NCI-H460 (cell line): ENCODE results near the gene SLC17A2. TPM values are rescaled to one million over a fixed set of nuclear protein-coding genes. Genes with fewer than 3 reads are reported as not detected.
A peak's percentile ranks its signal among the peaks of the same experiment; 100 is the strongest.

Experiments used
- DNase-seq: peaks from one replicate; pipeline ENCODE4 v3.0.0-alpha.2; 2016; ENCODE audit warnings: low read depth; ENCODE audit errors: extremely low read depth
- total RNA-seq: library from RNA; depleted of rRNA; stranded (reverse); fragments of >200 nt; shearing (Covaris generic); gene quantifications from 2 replicates; pipeline ENCODE4 v1.2.3, GENCODE V29; 2014

SLC17A2 gene
- total RNA-seq, 1 experiment from 2014 or later: not detected

DNA sequence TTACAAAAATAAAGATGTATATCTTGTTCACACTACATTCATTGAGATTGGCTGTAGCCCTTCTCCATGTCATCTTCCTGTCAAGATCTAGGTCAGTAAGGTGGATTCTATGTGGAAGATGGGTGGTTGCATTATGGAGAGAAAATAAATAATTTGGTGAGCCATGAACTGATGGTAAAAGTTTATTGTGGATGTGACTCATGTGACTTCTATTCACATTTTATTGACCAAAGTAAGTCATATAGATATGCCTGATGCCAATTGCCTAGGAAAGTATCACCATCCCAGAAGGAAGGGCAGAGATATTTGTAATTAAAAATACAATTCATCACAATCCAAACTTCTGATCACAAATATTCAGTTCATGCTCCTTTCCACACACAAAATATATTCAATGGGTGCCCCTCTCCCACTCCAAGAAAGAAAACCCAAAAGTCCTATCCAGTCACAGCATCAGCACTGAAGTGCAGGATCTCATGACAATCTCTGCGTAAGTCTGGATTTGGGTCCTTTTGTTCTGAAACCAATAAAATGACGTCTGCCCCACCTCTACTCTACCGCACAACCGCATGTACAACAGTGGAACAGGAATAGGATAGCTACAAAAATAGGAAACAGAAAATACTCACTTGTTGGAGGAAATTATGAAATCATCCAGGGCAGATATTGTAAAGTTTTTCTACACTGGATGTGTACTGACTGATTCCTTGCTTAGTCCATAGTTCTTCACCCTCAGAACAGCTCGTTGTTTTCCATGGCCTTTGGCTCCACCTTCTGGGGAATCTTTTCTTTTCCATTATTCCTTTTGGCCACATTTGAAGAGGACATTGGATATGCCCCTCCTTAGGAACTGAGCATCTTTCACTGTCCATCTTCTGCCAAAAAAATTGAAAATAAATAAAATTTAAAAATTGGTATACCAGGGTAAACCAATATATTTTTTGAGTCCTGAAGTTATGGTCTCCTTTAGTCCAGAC, 40.3 kb downstream of the SLC17A2 start:
- DNase-seq: peak; percentile 49

GRCh38 chr6:25888626-25889025, 41.9 kb downstream of the SLC17A2 start:
- no peak for DNase-seq

GRCh38 chr6:25886066-25886465, 44.4 kb downstream of the SLC17A2 start:
- DNase-seq: no peak

- no peak for DNase-seq
Measured at GRCh38 chr6:25883991-25884390, 46.5 kb downstream of the SLC17A2 start.

- DNase-seq: no peak
Measured at GRCh38 chr6:25883536-25883935, 47.0 kb downstream of the SLC17A2 start.

DNA sequence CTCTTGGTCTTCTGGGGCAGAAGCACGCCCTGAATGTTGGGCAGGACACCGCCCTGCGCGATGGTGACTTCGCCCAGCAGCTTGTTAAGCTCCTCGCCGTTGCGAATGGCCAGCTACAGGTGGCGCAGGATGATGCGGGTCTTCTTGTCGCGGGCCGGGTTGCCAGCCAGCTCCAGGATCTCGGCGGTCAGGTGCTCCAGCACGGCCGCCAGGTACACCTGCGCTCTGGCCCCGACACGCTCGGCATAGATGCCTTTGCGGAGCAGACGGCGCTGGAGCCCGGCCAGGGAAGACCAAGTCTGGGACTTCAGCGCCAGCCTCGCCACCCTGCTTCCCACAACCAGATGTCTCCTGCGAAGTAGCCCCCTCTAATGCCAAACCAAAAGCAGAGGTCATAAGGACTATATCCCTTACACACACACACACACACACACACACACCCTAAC, 48.4 kb downstream of the SLC17A2 start:
- DNase-seq: no peak

GRCh38 chr6:25880601-25881000, 49.9 kb downstream of the SLC17A2 start:
- no peak for DNase-seq

DNA sequence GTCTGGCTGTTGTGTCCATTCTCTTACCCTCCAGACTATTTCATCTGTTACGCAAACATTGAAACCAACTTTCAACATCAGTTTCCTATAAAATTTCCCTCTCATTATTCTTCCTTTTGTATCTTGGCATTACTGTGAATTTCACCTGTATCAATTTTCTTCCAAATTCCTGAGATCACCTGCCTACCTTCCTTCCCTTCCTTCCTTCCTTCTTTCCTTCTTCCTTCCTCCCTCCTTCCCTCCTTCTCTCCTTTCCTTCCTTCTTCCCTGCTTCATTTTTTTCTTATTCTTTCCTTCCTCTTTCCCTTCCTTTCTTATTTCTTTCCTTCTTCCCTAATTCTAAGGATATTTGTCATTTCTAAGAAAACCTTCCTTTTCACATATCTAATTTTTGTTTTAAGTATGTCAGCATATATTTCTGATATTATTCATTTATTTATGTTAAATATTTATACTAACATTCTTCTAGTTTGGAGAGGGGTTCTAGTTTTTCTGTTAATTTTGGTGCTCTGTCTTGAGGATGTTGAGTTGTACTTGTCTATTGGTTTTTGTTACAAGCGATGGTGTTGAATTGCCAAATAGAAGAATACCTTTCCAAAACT, 51.7 kb downstream of the SLC17A2 start:
- DNase-seq: no peak

DNA sequence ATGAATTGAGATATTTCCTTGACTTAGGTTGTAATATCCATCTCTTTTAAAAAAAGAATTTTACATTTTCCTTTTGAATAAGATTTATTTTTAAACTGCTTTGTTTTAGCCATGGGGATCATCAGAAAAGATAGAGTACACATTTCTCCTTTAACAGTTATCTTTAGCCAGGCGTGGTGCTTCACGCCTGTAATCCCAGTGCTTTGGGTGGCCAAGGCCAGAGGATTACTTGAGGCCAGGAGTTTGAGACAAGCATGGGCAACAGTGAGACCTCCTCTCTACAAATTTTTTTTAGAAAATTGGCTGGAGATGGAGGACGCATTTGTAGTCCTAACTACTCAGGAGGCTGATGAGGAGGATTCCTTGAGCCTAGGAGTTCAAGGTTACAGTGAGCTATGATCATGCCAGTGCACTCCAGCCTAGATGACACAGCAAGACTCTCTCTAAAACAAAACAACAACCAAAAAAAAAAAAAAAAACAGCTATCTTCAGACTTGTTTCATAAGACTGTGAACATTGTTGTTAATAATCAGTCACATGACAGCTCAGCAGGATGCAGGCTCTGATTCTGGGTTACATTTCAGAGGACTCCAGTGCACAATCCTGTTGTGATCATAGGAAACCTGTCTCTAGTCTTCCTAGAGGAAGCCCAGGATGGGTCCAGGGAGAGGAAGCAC, 54.4 kb downstream of the SLC17A2 start:
- no peak for DNase-seq

GRCh38 chr6:25875563-25875905, 55.0 kb downstream of the SLC17A2 start:
- DNase-seq: no peak

DNA sequence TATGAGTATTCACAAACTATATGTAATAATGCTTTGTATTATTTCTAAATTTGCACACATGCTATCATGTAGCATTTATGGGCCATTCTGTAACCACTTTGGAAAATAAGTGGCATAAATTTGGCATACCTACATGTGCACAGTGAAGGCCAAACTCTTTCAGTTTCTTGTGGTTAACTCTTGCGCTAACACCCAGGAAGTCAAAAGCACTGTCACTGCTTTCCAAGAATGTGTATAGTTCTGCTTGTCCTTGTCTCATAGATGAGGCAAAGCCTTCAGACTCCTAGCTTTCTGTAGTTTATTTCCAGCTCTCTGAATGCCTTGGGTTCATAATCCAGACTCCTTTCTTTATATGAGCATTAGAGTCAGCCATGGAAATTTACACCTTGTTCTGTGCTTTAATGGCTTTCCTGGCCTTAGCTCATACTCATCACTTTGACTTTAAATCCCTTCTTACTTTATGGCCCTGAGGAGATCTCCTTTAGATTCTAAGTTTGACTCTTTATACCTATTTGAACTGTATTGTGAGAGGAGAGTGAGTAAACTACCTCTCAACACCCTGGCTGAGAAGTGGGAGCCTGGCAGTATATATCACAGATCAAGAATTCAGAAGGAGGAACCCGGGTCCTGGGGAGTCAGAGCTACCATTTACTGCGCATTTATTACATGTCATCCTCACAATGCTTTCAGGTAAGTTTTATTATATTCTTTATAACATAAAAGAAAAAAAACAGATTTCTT, 55.5 kb downstream of the SLC17A2 start:
- DNase-seq: no peak

DNA sequence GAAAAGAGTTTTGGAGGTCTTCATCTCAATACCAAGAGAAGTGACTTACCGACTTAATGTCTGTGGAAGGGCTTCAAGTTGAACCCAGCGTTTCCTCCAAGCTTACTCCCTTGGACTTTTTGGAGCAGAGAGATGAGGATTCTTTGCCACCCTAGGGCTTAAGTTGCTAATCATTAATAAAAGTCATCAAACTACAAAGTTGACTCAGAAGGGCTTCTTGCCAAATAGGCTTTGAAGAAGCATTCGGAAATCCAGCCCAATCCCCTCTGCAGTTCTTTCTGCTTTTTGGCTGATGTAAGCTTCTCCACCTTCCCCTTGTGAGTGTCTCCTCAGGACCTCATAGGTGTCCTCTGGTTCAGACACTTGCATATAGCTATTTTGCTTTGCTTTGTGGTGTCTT, 56.4 kb downstream of the SLC17A2 start, which contains the start of gene SLC17A3:
SLC17A3 (minus strand) TSS at position 126 of the 400 bp plus-strand sequence. CDS start 5,856 bp downstream, outside the sequence.
- DNase-seq: no peak

- DNase-seq: no peak
Measured at GRCh38 chr6:25872814-25873213, 57.7 kb downstream of the SLC17A2 start.

- no peak for DNase-seq
Measured at GRCh38 chr6:25869840-25870239, 60.7 kb downstream of the SLC17A2 start.

- DNase-seq: no peak
Measured at GRCh38 chr6:25868436-25869183, 61.9 kb downstream of the SLC17A2 start.

GRCh38 chr6:25866011-25866410, 64.5 kb downstream of the SLC17A2 start:
- no peak for DNase-seq

DNA sequence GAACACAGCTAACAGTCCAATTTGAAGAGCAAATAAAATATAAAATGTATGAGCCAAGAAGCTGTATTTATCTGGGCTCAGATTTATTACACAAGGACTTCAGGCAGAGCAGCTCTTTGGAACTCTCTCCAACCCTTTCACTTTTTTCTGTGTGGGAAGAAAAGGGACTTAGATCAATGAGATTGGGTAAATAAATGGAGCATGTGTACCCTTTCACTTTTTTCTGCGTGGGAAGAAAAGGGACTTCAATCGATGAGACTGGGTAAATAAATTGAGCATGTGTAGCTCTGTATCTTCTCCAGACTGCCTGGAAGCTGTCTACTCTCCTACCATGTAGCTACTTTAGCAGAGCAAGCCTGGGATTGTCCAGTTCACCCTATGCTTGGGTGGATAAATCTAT, 67.1 kb downstream of the SLC17A2 start:
- DNase-seq: no peak
